Mucosa of descending colon (tissue), 3 donors: ENCODE results near the gene GSTA2. TPM values are rescaled to one million over a fixed set of nuclear protein-coding genes. Genes with fewer than 3 reads are reported as not detected.

Source experiments
- ATAC-seq: fragments of 200-7000 bp; cut with Tn5 transposase; one replicate; pipeline ENCODE4 v1.9.1; 2020; ENCODE audit warnings: mild to moderate bottlenecking, moderate library complexity
- DNase-seq, 3 donors: peaks; one replicate each; pipeline ENCODE4 v3.0.0-alpha.2; 2020
- H3K36me3 ChIP-seq: fragments of 200-600 bp; one replicate; pipeline ENCODE4 v1.8.0; 2021; ENCODE audit warnings: low read depth, mild to moderate bottlenecking
- H3K4me1 ChIP-seq: fragments of 200-600 bp; one replicate; pipeline ENCODE4 v1.8.0; 2021; ENCODE audit warnings: low read depth, mild to moderate bottlenecking
- H3K4me3 ChIP-seq: fragments of 200-600 bp; one replicate; pipeline ENCODE4 v1.8.0; 2021; ENCODE audit warnings: mild to moderate bottlenecking
- H3K9me3 ChIP-seq: fragments of 200-600 bp; one replicate; pipeline ENCODE4 v1.8.0; 2021; ENCODE audit warnings: mild to moderate bottlenecking
- CTCF ChIP-seq: fragments of 200-600 bp; IDR thresholded peaks from one replicate; pipeline ENCODE4 v1.8.0; 2022; ENCODE audit warnings: antibody characterized with exemption, mild to moderate bottlenecking
- intact Hi-C, 2 donors: fragments of 100-400 bp; cut with DNase I in 1 of 2; cut with micrococcal nuclease in 1 of 2; formaldehyde crosslinking; loops; one replicate each; pipeline versions ENCODE4 v1.11.0 to v1.11.1; 2022; cut with DNase I, micrococcal nuclease
- total RNA-seq, 3 donors: library from RNA; stranded (reverse); fragmentation: NEBNext Ultra II Directional in 2 of 3; extraction: Animal tissue kit (Norgen Biotek cat#: 25700) in 2 of 3; gene quantifications; one replicate each; pipeline versions ENCODE4 v1.2.1 to v1.2.4, GENCODE V29; 2021 to 2023
- donor health status: DM: no; HTN: no; CAD: no; lungs with moderate emphysema.
- donor health status: DM: no; HTN: no; CAD: no.
- donor health status: DM: no; HTN: yes; CAD: no.

The GSTA2 gene
- total RNA-seq, 3 donors from 2014 or later, result 0.27 to 0.29 TPM; not detected in 1

GRCh38 chr6:52733172-52733571 is 30.1 kb downstream of the GSTA2 start:
- no peaks in the 10 kb centered on the region for H3K9me3 ChIP-seq
- H3K36me3 ChIP-seq, result no peaks in the 10 kb centered on the region
- no peak for ATAC-seq
- no peak for DNase-seq
- H3K4me1 ChIP-seq, result no peaks in the 10 kb centered on the region
- no peak for TF ChIP-seq CTCF
- H3K4me3 ChIP-seq, result no peak overlapping the region
- intact Hi-C loops, result no loop called here

- no peak for TF ChIP-seq CTCF
- no peaks in the 10 kb centered on the region for H3K9me3 ChIP-seq
- intact Hi-C loops, result no loop called here
Measured at GRCh38 chr6:52731719-52732118, 31.6 kb downstream of the GSTA2 start.

GRCh38 chr6:52729576-52729975 is 33.7 kb downstream of the GSTA2 start:
- intact Hi-C loops, result no loop called here
- H3K4me1 ChIP-seq, result peaks cover 10% of the 10 kb centered on the region

More at GRCh38 chr6:52731719-52732118, 31.6 kb downstream of the GSTA2 start:
- DNase-seq (no peak), ATAC-seq (no peak)
- no peaks in the 10 kb centered on the region for H3K4me1 ChIP-seq
- no peaks in the 10 kb centered on the region for H3K36me3 ChIP-seq
- no peak overlapping the region for H3K4me3 ChIP-seq

GRCh38 chr6:52728394-52728793 is 34.9 kb downstream of the GSTA2 start:
- no peak for TF ChIP-seq CTCF
- H3K4me3 ChIP-seq, result no peak overlapping the region
- intact Hi-C loops, result no loop called here
- DNase-seq (no peak), ATAC-seq (no peak)
- H3K4me1 ChIP-seq, result peaks cover 14% of the 10 kb centered on the region
- no peaks in the 10 kb centered on the region for H3K9me3 ChIP-seq
- no peaks in the 10 kb centered on the region for H3K36me3 ChIP-seq

More at GRCh38 chr6:52729576-52729975, 33.7 kb downstream of the GSTA2 start:
- DNase-seq (no peak), ATAC-seq (no peak)
- Histone ChIP-seq H3K9me3 (no peaks in the 10 kb centered on the region), H3K36me3 (no peaks in the 10 kb centered on the region), H3K4me3 (no peak overlapping the region)
- TF ChIP-seq CTCF, result no peak

GRCh38 chr6:52727908-52728307 is 35.4 kb downstream of the GSTA2 start:
- H3K4me3 ChIP-seq, result no peak overlapping the region
- intact Hi-C loops, result no loop called here
- H3K36me3 ChIP-seq, result no peaks in the 10 kb centered on the region
- DNase-seq (no peak), ATAC-seq (no peak)
- TF ChIP-seq CTCF, result no peak
- H3K4me1 ChIP-seq, result peaks cover 14% of the 10 kb centered on the region
- H3K9me3 ChIP-seq, result no peaks in the 10 kb centered on the region
